Brain microvascular endothelial cell (primary cell): ENCODE results near the gene ZNF536.

Experiments
- DNase-seq: peaks from one replicate; pipeline ENCODE4 v3.0.0-alpha.2; 2020
- H3K27ac ChIP-seq: fragments of 250-450 bp; sonication (Bioruptor Pico); 2 replicates; pipeline ENCODE4 v1.5.1; 2020; ENCODE audit warnings: mild to moderate bottlenecking, moderate library complexity
- H3K27me3 ChIP-seq: fragments of 250-450 bp; sonication (Bioruptor Pico); replicated peaks from 2 replicates; pipeline ENCODE4 v1.5.1; 2020; ENCODE audit warnings: mild to moderate bottlenecking
- H3K36me3 ChIP-seq: fragments of 250-450 bp; sonication (Bioruptor Pico); replicated peaks from 2 replicates; pipeline ENCODE4 v1.5.1; 2020; ENCODE audit warnings: mild to moderate bottlenecking
- H3K4me3 ChIP-seq: 2 replicates; pipeline ENCODE4 v1.5.1; 2011; ENCODE audit warnings: low read depth, mild to moderate bottlenecking, control low read depth, low read length, moderate library complexity
- CTCF ChIP-seq: IDR thresholded peaks from 2 replicates; pipeline ENCODE4 v1.5.1; 2011; ENCODE audit warnings: low read depth, mild to moderate bottlenecking, moderate library complexity, low read length, control low read depth, inconsistent platforms; ENCODE audit errors: missing control alignments
- in situ Hi-C: cut with HindIII; loops from 2 replicates; pipeline ENCODE4 v1.10.0; 2017; ENCODE audit warnings: low sequenced_read_pairs, low pct_ligation_motif_present

Gene ZNF536

GRCh38 chr19:30521937-30522336, 149.8 kb downstream of the ZNF536 start:
- Histone ChIP-seq H3K36me3 (no peaks in the 10 kb centered on the region), H3K27ac (no peak overlapping the region), H3K27me3 (no peaks in the 10 kb centered on the region), H3K4me3 (no peak overlapping the region)
- no peak for TF ChIP-seq CTCF
- no peak for DNase-seq
- in situ Hi-C loops, result no loop called here

GRCh38 chr19:30522341-30522740, 150.2 kb downstream of the ZNF536 start:
- in situ Hi-C loops, result no loop called here
- DNase-seq, result no peak
- Histone ChIP-seq H3K27me3 (no peaks in the 10 kb centered on the region), H3K36me3 (no peaks in the 10 kb centered on the region), H3K4me3 (no peak overlapping the region), H3K27ac (no peak overlapping the region)
- TF ChIP-seq CTCF, result no peak

- no peak for DNase-seq
- TF ChIP-seq CTCF, result no peak
- in situ Hi-C loops, result no loop called here
- Histone ChIP-seq H3K27me3 (no peaks in the 10 kb centered on the region), H3K27ac (no peak overlapping the region), H3K4me3 (no peak overlapping the region), H3K36me3 (no peaks in the 10 kb centered on the region)
Observed at GRCh38 chr19:30523791-30524190, 151.6 kb downstream of the ZNF536 start.

- Histone ChIP-seq H3K36me3 (no peaks in the 10 kb centered on the region), H3K27me3 (no peaks in the 10 kb centered on the region), H3K4me3 (no peak overlapping the region), H3K27ac (no peak overlapping the region)
- in situ Hi-C loops, result no loop called here
- DNase-seq, result no peak
- TF ChIP-seq CTCF, result no peak
Observed at GRCh38 chr19:30525383-30525782, 153.2 kb downstream of the ZNF536 start.

DNA sequence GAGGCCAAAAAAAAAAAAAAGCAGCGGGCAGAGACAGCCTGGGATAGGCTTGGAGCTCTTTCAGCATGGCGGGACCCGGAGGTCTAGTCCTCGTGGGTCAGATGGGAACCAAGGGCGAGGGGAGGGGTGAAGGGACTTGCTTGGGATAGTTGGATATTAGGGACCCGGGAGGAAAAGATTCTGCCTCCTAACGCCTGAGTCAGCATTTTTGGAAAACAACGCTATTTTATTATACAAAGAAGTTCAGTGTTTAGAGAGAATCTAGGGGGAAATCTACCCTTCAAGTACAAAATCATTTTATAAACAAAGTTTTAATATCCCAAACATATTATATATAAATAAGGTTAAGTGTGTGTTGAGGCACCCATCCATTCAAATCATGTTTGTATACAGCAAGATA, 156.7 kb downstream of the ZNF536 start:
- no peak for TF ChIP-seq CTCF
- in situ Hi-C loops, result no loop called here
- H3K27ac ChIP-seq, result no peak overlapping the region
- no peaks in the 10 kb centered on the region for H3K36me3 ChIP-seq
- no peak overlapping the region for H3K4me3 ChIP-seq
- H3K27me3 ChIP-seq, result no peaks in the 10 kb centered on the region
- DNase-seq, result no peak

DNA sequence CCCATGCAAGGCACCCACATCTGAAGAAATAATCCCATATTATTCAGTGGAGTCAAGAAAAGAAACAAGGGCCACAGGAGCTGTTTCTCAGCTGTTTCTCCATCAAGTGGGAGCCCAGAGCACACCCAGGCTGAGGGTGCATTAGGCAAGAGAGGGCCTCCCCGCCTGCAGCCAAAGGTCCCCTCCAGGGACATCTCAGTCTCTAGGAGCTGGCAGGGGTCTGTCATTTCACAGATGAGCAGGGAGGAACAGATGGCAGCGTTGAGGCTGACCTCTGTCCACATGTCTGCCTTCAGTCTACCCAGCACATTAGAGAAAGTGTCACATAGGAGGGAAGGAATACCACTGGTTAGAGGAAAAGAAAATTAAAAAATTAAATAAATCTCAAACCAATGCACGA, 157.7 kb downstream of the ZNF536 start:
- no peak overlapping the region for H3K4me3 ChIP-seq
- no peaks in the 10 kb centered on the region for H3K27me3 ChIP-seq
- DNase-seq, result no peak
- no peak for TF ChIP-seq CTCF
- in situ Hi-C loops, result no loop called here
- H3K27ac ChIP-seq, result no peak overlapping the region
- H3K36me3 ChIP-seq, result no peaks in the 10 kb centered on the region
